NCI-H2196 treated with DMSO at 0.1 percent for 48 hours (cell line): ENCODE data around the gene ADAMTS10.
"Not testable (repeated sequence)": the region's sequence is repeated elsewhere in the genome, so short reads cannot be mapped to it uniquely, and the experiment has no call there.

Source experiments
- DNase-seq: peaks from one replicate; lab custom pipeline; 2025; ENCODE audit not compliant: unreplicated experiment; lab: John Stamatoyannopoulos, UW

ADAMTS10 gene

GRCh38 chr19:8596168-8596567 is 14.3 kb downstream of the ADAMTS10 start:
- DNase-seq: no peak

- no peak for DNase-seq
These were observed 14.9 kb downstream of the ADAMTS10 start for GRCh38 chr19:8595651-8596050.

- DNase-seq: no peak
These were observed 16.6 kb downstream of the ADAMTS10 start for GRCh38 chr19:8593931-8594330.

- no peak for DNase-seq
These were observed 18.1 kb downstream of the ADAMTS10 start for GRCh38 chr19:8592231-8593009.

GRCh38 chr19:8589177-8589714 is 21.3 kb downstream of the ADAMTS10 start:
- DNase-seq: no peak

- peak; percentile 25 for DNase-seq
These were observed 24.4 kb downstream of the ADAMTS10 start for GRCh38 chr19:8585894-8586750.

- DNase-seq: no peak
These were observed 25.3 kb downstream of the ADAMTS10 start for GRCh38 chr19:8584965-8585893.

GRCh38 chr19:8580710-8581281 is 29.7 kb downstream of the ADAMTS10 start:
- peak; percentile 66 for DNase-seq

- peak; percentile 7 for DNase-seq
These were observed 31.8 kb downstream of the ADAMTS10 start for GRCh38 chr19:8578642-8579265.

GRCh38 chr19:8577741-8578140 is 32.8 kb downstream of the ADAMTS10 start:
- no peak for DNase-seq

GRCh38 chr19:8577247-8577646 is 33.3 kb downstream of the ADAMTS10 start, which contains the start of gene MYO1F:
MYO1F (minus strand) TSS chr19:8577442; CDS start chr19:8577309, 133 bp downstream.
- no peak for DNase-seq

- DNase-seq: no peak
These were observed 34.1 kb downstream of the ADAMTS10 start for GRCh38 chr19:8576273-8576993.

- DNase-seq: no peak
These were observed 35.0 kb downstream of the ADAMTS10 start for GRCh38 chr19:8575467-8575997.

- not testable (repeated sequence) for DNase-seq
These were observed 35.9 kb downstream of the ADAMTS10 start for GRCh38 chr19:8574619-8574922.

- no peak for DNase-seq
These were observed 37.2 kb downstream of the ADAMTS10 start for GRCh38 chr19:8573316-8573715.

- DNase-seq: no peak
These were observed 39.5 kb downstream of the ADAMTS10 start for GRCh38 chr19:8571006-8571411.

GRCh38 chr19:8569066-8569771 is 41.3 kb downstream of the ADAMTS10 start:
- DNase-seq: no peak

GRCh38 chr19:8567522-8568172 is 42.9 kb downstream of the ADAMTS10 start:
- no peak for DNase-seq
